K562 (cell line): ENCODE results near the gene LST1. TPM values are rescaled to one million over a fixed set of nuclear protein-coding genes. Genes with fewer than 3 reads are reported as not detected.

Source experiments
- ATAC-seq: fragments of 200-7000 bp; cut with Tn5 transposase; 3 replicates; pipeline ENCODE4 v1.9.1; 2020; ENCODE audit warnings: moderate library complexity
- BruUV-seq: library from RNA; stranded (reverse); fragments of 400-500 nt; replicated peaks from 2 replicates; lab custom pipeline; 2021; lab: Mats Ljungman, UMichigan
- CTCF ChIA-PET: fragments of 300-600 bp; formaldehyde crosslinking; extraction: SDS; loops from one replicate; lab custom pipeline; 2021; ENCODE audit warnings: low intra/inter-chr PET ratio; lab: Yijun Ruan, JAX
- POLR2A ChIA-PET: fragments of 300-600, 350-650 bp; sonication (Branson Sonifier 250); formaldehyde crosslinking; extraction: SDS; loops from one replicate; lab custom pipeline; 2021; ENCODE audit warnings: antibody characterized with exemption, inconsistent platforms; lab: Yijun Ruan, JAX
- DNase-seq, 4 experiments: peaks; one replicate each; pipeline versions ENCODE4 v3.0.0 to v3.0.0-alpha.2; 2011 to 2018; ENCODE audit warnings: low spot score in 3 of 4, mixed read lengths in 3 of 4; ENCODE audit errors: extremely low read depth in 1 of 4
- FAIRE-seq: peaks from 2 replicates; lab custom pipeline; 2011; peaks lifted over from hg19 to GRCh38; lab: Jason Lieb, UNC
- H2AFZ ChIP-seq: 2 replicates; pipeline ENCODE4 v1.6.0; 2011; ENCODE audit warnings: low read depth, low read length, control low read depth, inconsistent platforms
- H3K27ac ChIP-seq: fragments of 200-600 bp; 3 replicates; pipeline ENCODE4 v1.8.0; 2011; ENCODE audit warnings: low read depth, mild to moderate bottlenecking, control low read depth, inconsistent platforms, low read length, moderate library complexity, mixed read lengths; ENCODE audit errors: extremely low read depth
- H3K27me3 ChIP-seq, 2 experiments: fragments of 300-600 bp in 1 of 2; 2 replicates in 1 of 2; 3 replicates in 1 of 2; pipeline versions ENCODE4 v1.6.0 to v1.8.0; 2011; ENCODE audit warnings: inconsistent platforms in 2 of 2, low read length in 2 of 2, mild to moderate bottlenecking in 1 of 2, mixed read lengths in 1 of 2, moderate library complexity in 1 of 2; ENCODE audit not compliant: control insufficient read depth in 2 of 2, insufficient read depth in 2 of 2
- H3K36me3 ChIP-seq: fragments of 300-600 bp; 3 replicates; pipeline ENCODE4 v1.8.0; 2011; ENCODE audit warnings: mild to moderate bottlenecking, low read length, inconsistent platforms; ENCODE audit not compliant: control insufficient read depth, insufficient read depth
- H3K4me1 ChIP-seq, 2 experiments: fragments of 200-600 bp in 1 of 2; replicated peaks in 1 of 2; 2 replicates in 1 of 2; 3 replicates in 1 of 2; pipeline versions ENCODE4 v1.5.1 to v1.8.0; 2011; ENCODE audit warnings: inconsistent platforms in 2 of 2, low read length in 2 of 2, mild to moderate bottlenecking in 1 of 2, mixed read lengths in 1 of 2, moderate library complexity in 1 of 2; ENCODE audit not compliant: control insufficient read depth in 2 of 2, insufficient read depth in 2 of 2
- H3K4me2 ChIP-seq: 2 replicates; pipeline ENCODE4 v1.6.1; 2011; ENCODE audit warnings: low read length, control low read depth, inconsistent platforms, mixed read lengths; ENCODE audit not compliant: insufficient read depth
- H3K4me3 ChIP-seq: fragments of 200-600 bp; sonication (generic), shearing (Covaris generic); 2 replicates; pipeline ENCODE4 v1.5.1; 2016; ENCODE audit warnings: control low read depth, inconsistent platforms
- H3K79me2 ChIP-seq: fragments of 200-600 bp; 3 replicates; pipeline ENCODE4 v1.8.0; 2011; ENCODE audit warnings: low read length, inconsistent platforms; ENCODE audit not compliant: control insufficient read depth, insufficient read depth
- H3K9ac ChIP-seq, 2 experiments: 2 replicates each; pipeline versions ENCODE4 v1.6.0 to v1.6.1; 2011; ENCODE audit warnings: low read depth in 2 of 2, low read length in 2 of 2, control low read depth in 1 of 2, inconsistent platforms in 1 of 2, mild to moderate bottlenecking in 1 of 2, mixed read lengths in 1 of 2; ENCODE audit not compliant: insufficient read depth in 1 of 2
- H3K9me1 ChIP-seq: one replicate; pipeline ENCODE4 v1.6.0; 2011; ENCODE audit warnings: inconsistent platforms, mild to moderate bottlenecking, low read length, moderate library complexity; ENCODE audit not compliant: control insufficient read depth, insufficient read depth
- H3K9me3 ChIP-seq: replicated peaks from 2 replicates; pipeline ENCODE4 v1.5.1; 2011; ENCODE audit warnings: low read depth, low read length, inconsistent platforms; ENCODE audit not compliant: control insufficient read depth, insufficient read depth
- H4K20me1 ChIP-seq: replicated peaks from 2 replicates; pipeline ENCODE4 v1.6.1; 2011; ENCODE audit warnings: low read length, inconsistent platforms, mixed read lengths; ENCODE audit not compliant: control insufficient read depth, insufficient read depth
- ATF7 ChIP-seq: fragments of 450-650 bp; IDR thresholded peaks from 2 replicates; pipeline ENCODE4 v1.7.1; 2014; ENCODE audit warnings: mild to moderate bottlenecking, moderate library complexity
- TAL1 ChIP-seq: fragments of 450-650 bp; IDR thresholded peaks from 2 replicates; pipeline ENCODE4 v1.6.1; 2016; ENCODE audit warnings: mild to moderate bottlenecking
- ZFP1 ChIP-seq: fragments of 450-650 bp; formaldehyde crosslinking; IDR thresholded peaks from 2 replicates; pipeline ENCODE4 v1.4.0; 2020; ENCODE audit warnings: mild to moderate bottlenecking, mixed read lengths
- WGBS: fragments of 100-300 bp; shearing (Covaris generic); methylation state at CpG from one replicate; pipeline ENCODE4 v1.1.6; 2016; ENCODE audit warnings: low coverage, mixed read lengths; ENCODE audit not compliant: insufficient coverage; ENCODE audit errors: missing lambda C conversion rate; 5-methylcytosine and 5-hydroxymethylcytosine counted together
- in situ Hi-C: fragments of 300-500 bp; cut with MboI; formaldehyde crosslinking; loops from 4 replicates; pipeline ENCODE4 v1.15.0; 2018; ENCODE audit warnings: inconsistent platforms, mixed read lengths
- intact Hi-C: fragments of 100-400 bp; cut with micrococcal nuclease; formaldehyde crosslinking; loops from 2 replicates; pipeline ENCODE4 v1.14.2; 2022
- polyA plus RNA-seq, 8 experiments: library from polyadenylated mRNA; depleted of rRNA in 4 of 8; stranded (reverse) in 5 of 8; unstranded in 3 of 8; fragments of >200 nt; fragmentation: Nextera tagmentation in 2 of 8; fragmentation: Illumina TruSeq in 1 of 8; extraction: Ambion mirVana in 2 of 8; extraction: Trizol in 1 of 8; gene quantifications; 2 replicates each; pipeline versions ENCODE4 v1.2.1 to v1.2.3, GENCODE V29; 2011 to 2014; ENCODE audit warnings: inconsistent platforms in 1 of 8, missing spikeins in 1 of 8
- total RNA-seq, 7 experiments: library from RNA; depleted of rRNA in 6 of 7; stranded (reverse); fragments of >200 nt in 6 of 7; fragmentation: Illumina TruSeq in 2 of 7; extraction: Trizol in 2 of 7; gene quantifications; 2 replicates each; pipeline versions ENCODE4 v1.2.1 to v1.2.3, GENCODE V29; 2011 to 2021; ENCODE audit warnings: low replicate concordance in 1 of 7
- TF ChIP-seq, protein P1 (sequence below): fragments of 200-400 bp; formaldehyde crosslinking; IDR thresholded peaks from 2 replicates; pipeline ENCODE4 v1.6.1; 2017; ENCODE audit warnings: mild to moderate bottlenecking, low read depth, low read length, moderate library complexity
- TF ChIP-seq, protein P2 (sequence below), 2 experiments: fragments of 450-650 bp in 1 of 2; IDR thresholded peaks; 2 replicates each; pipeline ENCODE4 v1.6.1; 2011 to 2017; ENCODE audit warnings: low read depth in 2 of 2, antibody characterized with exemption in 1 of 2, borderline replicate concordance in 1 of 2, low read length in 1 of 2, mild to moderate bottlenecking in 1 of 2, mixed read lengths in 1 of 2; ENCODE audit not compliant: control insufficient read depth in 1 of 2
- TF ChIP-seq, protein P3 (sequence below): fragments of 450-650 bp; IDR thresholded peaks from 2 replicates; pipeline ENCODE4 v1.6.1; 2018; ENCODE audit warnings: mild to moderate bottlenecking, low read depth; ENCODE audit not compliant: partially characterized antibody

LST1 gene
- total and polyA plus RNA-seq, 9 of the 15 experiments (the other 6 are each of a cell fraction or from before 2014, with no cell fraction given) = 0.82 to 7.8 (median 1.7) TPM

DNA sequence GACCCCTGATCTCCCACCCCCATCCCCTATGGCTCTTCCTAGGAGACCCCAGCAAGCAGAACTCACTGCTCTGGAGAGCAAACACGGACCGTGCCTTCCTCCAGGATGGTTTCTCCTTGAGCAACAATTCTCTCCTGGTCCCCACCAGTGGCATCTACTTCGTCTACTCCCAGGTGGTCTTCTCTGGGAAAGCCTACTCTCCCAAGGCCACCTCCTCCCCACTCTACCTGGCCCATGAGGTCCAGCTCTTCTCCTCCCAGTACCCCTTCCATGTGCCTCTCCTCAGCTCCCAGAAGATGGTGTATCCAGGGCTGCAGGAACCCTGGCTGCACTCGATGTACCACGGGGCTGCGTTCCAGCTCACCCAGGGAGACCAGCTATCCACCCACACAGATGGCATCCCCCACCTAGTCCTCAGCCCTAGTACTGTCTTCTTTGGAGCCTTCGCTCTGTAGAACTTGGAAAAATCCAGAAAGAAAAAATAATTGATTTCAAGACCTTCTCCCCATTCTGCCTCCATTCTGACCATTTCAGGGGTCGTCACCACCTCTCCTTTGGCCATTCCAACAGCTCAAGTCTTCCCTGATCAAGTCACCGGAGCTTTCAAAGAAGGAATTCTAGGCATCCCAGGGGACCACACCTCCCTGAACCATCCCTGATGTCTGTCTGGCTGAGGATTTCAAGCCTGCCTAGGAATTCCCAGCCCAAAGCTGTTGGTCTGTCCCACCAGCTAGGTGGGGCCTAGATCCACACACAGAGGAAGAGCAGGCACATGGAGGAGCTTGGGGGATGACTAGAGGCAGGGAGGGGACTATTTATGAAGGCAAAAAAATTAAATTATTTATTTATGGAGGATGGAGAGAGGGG is 12.6 kb upstream of the LST1 start:
- FAIRE-seq = no peak
- H3K9ac ChIP-seq = peak overlapping the region in 1 of 2 experiments; percentile 21; a peak in 1 of 4 replicates
- H3K9me1 ChIP-seq = no peaks in the 10 kb centered on the region
- H3K9me3 ChIP-seq = no peaks in the 10 kb centered on the region
- in situ Hi-C loops = no loop called here
- H3K4me2 ChIP-seq = no peak overlapping the region
- no peak overlapping the region for H3K4me3 ChIP-seq
- H3K4me1 ChIP-seq = peaks cover 0 to 20% of the 10 kb centered on the region in 2 experiments; a peak in 2 of 5 replicates
- no peak for ATAC-seq
- POLR2A ChIA-PET = interaction anchor here (0.5 to 2.0 kb wide), 12 partner anchors 9 to 262 kb away, joined by 3 to 10 read pairs (median 4); partner anchors contain the start of genes DDX39B, LST1 and NCR3
- no peaks in the 10 kb centered on the region for H3K79me2 ChIP-seq
- DNase-seq = no peak
- H3K27ac ChIP-seq = no peak overlapping the region
- 26% methylated on average over 9 of the region's 9 CpGs for WGBS
- H3K36me3 ChIP-seq = no peaks in the 10 kb centered on the region
- intact Hi-C loops = no loop called here
- BruUV-seq = no TSS peak
- H2AFZ ChIP-seq = no peak overlapping the region
- CTCF ChIA-PET = no interaction called here
- H4K20me1 ChIP-seq = no peaks in the 10 kb centered on the region
- H3K27me3 ChIP-seq = no peaks in the 10 kb centered on the region
- TF ChIP-seq, protein P1, sequence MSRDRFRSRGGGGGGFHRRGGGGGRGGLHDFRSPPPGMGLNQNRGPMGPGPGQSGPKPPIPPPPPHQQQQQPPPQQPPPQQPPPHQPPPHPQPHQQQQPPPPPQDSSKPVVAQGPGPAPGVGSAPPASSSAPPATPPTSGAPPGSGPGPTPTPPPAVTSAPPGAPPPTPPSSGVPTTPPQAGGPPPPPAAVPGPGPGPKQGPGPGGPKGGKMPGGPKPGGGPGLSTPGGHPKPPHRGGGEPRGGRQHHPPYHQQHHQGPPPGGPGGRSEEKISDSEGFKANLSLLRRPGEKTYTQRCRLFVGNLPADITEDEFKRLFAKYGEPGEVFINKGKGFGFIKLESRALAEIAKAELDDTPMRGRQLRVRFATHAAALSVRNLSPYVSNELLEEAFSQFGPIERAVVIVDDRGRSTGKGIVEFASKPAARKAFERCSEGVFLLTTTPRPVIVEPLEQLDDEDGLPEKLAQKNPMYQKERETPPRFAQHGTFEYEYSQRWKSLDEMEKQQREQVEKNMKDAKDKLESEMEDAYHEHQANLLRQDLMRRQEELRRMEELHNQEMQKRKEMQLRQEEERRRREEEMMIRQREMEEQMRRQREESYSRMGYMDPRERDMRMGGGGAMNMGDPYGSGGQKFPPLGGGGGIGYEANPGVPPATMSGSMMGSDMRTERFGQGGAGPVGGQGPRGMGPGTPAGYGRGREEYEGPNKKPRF = no peak
- TF ChIP-seq TAL1 (no peak), ATF7 (no peak), ZFP1 (no peak)
- TF ChIP-seq, protein P2, sequence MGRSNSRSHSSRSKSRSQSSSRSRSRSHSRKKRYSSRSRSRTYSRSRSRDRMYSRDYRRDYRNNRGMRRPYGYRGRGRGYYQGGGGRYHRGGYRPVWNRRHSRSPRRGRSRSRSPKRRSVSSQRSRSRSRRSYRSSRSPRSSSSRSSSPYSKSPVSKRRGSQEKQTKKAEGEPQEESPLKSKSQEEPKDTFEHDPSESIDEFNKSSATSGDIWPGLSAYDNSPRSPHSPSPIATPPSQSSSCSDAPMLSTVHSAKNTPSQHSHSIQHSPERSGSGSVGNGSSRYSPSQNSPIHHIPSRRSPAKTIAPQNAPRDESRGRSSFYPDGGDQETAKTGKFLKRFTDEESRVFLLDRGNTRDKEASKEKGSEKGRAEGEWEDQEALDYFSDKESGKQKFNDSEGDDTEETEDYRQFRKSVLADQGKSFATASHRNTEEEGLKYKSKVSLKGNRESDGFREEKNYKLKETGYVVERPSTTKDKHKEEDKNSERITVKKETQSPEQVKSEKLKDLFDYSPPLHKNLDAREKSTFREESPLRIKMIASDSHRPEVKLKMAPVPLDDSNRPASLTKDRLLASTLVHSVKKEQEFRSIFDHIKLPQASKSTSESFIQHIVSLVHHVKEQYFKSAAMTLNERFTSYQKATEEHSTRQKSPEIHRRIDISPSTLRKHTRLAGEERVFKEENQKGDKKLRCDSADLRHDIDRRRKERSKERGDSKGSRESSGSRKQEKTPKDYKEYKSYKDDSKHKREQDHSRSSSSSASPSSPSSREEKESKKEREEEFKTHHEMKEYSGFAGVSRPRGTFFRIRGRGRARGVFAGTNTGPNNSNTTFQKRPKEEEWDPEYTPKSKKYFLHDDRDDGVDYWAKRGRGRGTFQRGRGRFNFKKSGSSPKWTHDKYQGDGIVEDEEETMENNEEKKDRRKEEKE (IDR thresholded peaks at IDR 0.05; ENCODE audit: borderline replicate concordance in 1 of 2, control insufficient read depth in 1 of 2, low read depth in 2 of 2, low read length in 1 of 2) = no peak
- TF ChIP-seq, protein P3, sequence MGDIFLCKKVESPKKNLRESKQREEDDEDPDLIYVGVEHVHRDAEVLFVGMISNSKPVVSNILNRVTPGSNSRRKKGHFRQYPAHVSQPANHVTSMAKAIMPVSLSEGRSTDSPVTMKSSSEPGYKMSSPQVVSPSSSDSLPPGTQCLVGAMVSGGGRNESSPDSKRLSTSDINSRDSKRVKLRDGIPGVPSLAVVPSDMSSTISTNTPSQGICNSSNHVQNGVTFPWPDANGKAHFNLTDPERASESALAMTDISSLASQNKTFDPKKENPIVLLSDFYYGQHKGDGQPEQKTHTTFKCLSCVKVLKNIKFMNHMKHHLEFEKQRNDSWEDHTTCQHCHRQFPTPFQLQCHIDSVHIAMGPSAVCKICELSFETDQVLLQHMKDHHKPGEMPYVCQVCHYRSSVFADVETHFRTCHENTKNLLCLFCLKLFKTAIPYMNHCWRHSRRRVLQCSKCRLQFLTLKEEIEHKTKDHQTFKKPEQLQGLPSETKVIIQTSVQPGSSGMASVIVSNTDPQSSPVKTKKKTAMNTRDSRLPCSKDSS = no peak
